Activated T-helper 1 cell treated with anti-CD3 and anti-CD28 coated beads, Interleukin-12 subunit alpha, Interleukin-12 subunit beta, Interleukin-2, Interleukin-4 antibody, amounts not matched to agents 30 ng/mL and 10 ng/mL and 1 ng/mL, durations not matched to agents 14 hours and 24 hours and 36 hours (primary cell): Measurements from ENCODE around the gene LRRC75A. TPM values are rescaled to one million over a fixed set of nuclear protein-coding genes. Genes with fewer than 3 reads are reported as not detected.
"Not testable (repeated sequence)": the region's sequence is repeated elsewhere in the genome, so short reads cannot be mapped to it uniquely, and the experiment has no call there.

ENCODE experiments used
- DNase-seq: peaks from one replicate; pipeline ENCODE4 v3.0.0; 2021; ENCODE audit warnings: low spot score
- H3K27ac Mint-ChIP-seq: one replicate; pipeline ENCODE4 v1.8.0; 2021; ENCODE audit warnings: mild to moderate bottlenecking, mixed read lengths
- H3K27me3 Mint-ChIP-seq: one replicate; pipeline ENCODE4 v1.8.0; 2022; ENCODE audit warnings: mild to moderate bottlenecking, moderate library complexity, mixed read lengths; ENCODE audit not compliant: insufficient read depth
- H3K36me3 Mint-ChIP-seq: one replicate; pipeline ENCODE4 v1.8.0; 2021; ENCODE audit warnings: low read depth, mixed read lengths
- H3K4me1 Mint-ChIP-seq: one replicate; pipeline ENCODE4 v1.8.0; 2021; ENCODE audit warnings: low read depth, mixed read lengths
- H3K4me3 Mint-ChIP-seq: one replicate; pipeline ENCODE4 v1.8.0; 2021; ENCODE audit warnings: mild to moderate bottlenecking, moderate library complexity, mixed read lengths
- H3K9me3 Mint-ChIP-seq: one replicate; pipeline ENCODE4 v1.8.0; 2021; ENCODE audit warnings: mixed read lengths
- intact Hi-C: fragments of 100-400 bp; cut with micrococcal nuclease; formaldehyde crosslinking; loops from one replicate; pipeline ENCODE4 v1.15.1; 2024
- total RNA-seq: library from RNA; stranded (reverse); gene quantifications from 2 replicates; pipeline ENCODE4 v1.2.3, GENCODE V29; 2022

The LRRC75A gene
- total RNA-seq, 1 donor from 2014 or later: 1.6 TPM

DNA sequence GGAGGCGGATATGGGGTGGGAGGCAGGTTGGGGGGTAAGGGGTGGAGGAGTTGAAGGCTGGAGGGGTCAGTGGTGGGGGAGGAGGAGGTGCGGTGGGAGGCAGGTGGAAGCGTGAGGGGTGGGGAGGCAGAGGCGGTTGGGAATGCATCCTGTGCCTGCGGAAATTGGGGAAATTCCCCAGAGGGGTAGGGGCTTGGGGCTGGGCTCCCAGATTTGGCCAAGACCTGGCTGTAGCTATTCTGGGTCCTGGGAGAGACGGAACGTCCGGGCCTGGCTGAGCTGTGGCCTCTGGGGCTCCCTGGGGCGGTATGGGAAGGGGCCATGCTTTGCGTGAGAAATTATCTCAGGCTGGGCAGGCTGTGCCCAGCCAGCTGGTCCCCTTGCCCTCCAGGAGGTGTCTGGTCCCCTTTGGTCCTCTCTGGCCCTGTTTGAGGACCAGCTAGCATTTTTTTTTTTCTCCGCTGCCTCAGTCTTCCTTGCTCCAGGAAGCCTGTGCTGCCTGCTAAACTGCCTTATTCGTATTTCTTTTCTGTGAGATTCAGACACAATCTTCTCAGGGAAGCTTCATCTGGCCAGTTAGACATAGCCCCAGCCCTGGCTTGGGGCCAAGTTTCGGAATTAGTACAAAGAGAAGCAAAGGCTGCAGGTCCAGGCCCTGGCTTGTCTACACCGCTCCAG lies 83.9 kb downstream of the LRRC75A start:
- Mint-ChIP-seq H3K4me1 (no peaks in the 10 kb centered on the region), H3K27me3 (peaks cover 15% of the 10 kb centered on the region), H3K36me3 (peaks cover 1% of the 10 kb centered on the region), H3K4me3 (no peak overlapping the region), H3K9me3 (no peaks in the 10 kb centered on the region), H3K27ac (no peak overlapping the region)
- no peak for DNase-seq
- intact Hi-C loops: no loop called here

DNA sequence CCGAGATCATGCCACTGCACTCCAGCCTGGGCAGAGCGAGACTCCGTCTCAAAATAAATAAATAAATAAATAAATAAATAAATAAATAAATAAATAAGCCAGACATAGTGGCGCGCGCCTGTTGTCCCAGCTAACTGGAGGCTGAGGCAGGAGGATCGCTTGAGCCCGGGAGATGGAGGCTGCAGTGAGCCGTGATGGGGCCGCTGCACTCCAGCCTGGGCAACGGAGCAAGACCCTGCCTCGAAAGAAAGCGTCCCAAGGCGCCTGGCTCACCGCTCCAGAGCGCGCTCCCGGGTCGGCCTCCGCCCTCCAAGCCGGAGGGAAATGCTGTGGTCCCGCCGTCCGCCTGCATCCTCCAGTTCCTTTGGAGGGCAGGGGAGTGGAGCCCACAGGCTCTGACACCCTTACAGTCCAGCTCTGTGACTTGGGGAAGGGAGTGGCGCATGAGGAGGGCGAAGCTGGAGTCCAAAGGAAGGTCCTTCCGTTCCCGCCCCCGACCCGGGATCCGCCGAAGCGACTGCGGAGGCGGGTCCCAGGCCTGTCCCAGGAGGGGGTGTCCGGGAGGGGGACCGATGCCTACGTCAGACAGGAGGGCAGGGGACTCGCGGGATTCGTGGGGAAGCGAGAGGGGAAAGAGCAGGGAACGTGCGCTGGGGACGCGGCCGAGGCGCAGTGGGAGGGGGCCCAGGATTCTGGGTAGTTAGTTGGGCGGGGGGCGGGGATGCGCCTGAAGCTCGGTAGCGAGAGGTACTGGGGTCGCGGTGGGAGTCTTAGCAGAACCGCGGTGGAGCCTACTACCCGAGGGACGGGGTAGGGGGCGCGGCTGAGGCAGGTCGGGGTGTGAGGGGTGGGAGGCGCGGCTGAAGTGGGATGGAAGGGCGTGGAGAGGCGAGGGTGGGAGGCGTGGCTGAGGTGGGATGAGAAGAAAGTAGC lies 85.0 kb downstream of the LRRC75A start:
- H3K4me3 Mint-ChIP-seq: peak overlapping the region; percentile 19
- no peak overlapping the region for H3K27ac Mint-ChIP-seq
- no peaks in the 10 kb centered on the region for H3K4me1 Mint-ChIP-seq
- no peaks in the 10 kb centered on the region for H3K9me3 Mint-ChIP-seq
- peaks cover 15% of the 10 kb centered on the region for H3K27me3 Mint-ChIP-seq
- H3K36me3 Mint-ChIP-seq: peaks cover 1% of the 10 kb centered on the region
- intact Hi-C loops: no loop called here
- no peak for DNase-seq

DNA sequence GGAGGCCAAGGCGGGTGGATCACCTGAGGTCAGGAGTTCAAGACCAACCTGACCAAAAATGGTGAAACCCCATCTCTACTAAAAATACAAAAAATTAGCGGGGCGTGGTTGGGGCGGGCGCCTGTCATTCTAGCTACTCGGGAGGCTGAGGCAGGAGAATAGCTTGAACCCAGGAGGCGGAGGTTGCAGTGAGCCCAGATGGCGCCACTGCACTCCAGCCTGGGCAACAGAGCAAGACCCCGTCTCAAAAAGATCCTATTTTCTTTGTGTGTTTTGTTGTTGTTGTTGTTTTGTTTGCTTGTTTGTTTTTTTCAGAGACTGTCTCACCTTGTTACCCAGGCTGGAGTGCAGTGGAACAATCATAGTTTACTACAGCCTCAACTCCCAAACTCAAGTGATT lies 88.1 kb downstream of the LRRC75A start:
- H3K9me3 Mint-ChIP-seq, DNase-seq, H3K27ac Mint-ChIP-seq, H3K36me3 Mint-ChIP-seq, H3K4me3 Mint-ChIP-seq, H3K4me1 Mint-ChIP-seq, intact Hi-C loops: not testable (repeated sequence)
- H3K27me3 Mint-ChIP-seq: peaks cover 15% of the 10 kb centered on the region

DNA sequence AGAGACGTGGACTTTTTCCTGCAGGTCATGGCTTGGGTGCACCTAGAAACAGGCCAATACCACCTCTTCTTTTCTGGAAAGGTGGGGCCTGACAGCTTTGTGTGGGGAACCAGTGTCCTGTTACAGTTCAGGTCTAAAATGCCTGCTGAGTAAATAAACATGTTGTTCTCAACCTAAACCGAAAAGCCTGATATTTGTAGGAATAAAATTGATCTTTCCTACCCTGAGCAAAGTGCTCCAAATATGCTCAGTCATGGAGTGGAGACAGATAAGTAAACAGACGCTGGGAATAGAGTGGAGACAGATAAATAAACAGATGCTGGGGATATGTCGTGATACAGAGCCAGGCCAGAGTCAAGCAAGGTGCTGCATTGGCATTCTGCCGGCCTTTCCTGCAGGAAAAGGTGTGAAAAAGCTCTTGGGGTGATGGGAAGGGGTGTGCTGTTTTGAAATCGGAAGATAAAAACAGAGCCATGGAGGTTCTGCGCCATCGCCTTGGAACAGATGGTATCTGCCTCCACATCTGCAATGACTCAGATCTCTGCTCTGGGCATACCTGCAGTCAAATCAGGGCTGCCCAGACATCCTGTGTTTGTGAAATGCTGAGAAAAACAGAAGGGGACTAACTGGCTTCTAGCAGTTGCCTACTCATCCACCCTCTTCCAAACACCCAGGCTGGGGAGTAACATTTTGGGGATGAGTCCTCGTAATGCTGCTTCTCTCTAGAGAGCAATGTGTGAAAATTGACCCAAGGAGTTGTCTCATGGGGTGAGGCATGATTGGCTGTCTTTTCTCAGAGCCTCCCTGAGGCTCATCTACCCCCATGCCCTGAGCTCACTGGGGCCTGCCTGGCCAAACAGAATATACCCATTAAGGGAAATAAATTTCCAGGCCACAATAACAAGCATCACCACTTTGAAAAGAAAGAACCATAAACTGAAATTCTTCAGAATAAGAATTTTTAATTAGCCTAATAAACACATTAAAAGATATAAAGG lies 93.4 kb downstream of the LRRC75A start:
- Mint-ChIP-seq H3K4me3 (no peak overlapping the region), H3K9me3 (no peaks in the 10 kb centered on the region), H3K27ac (peak overlapping the region; percentile 5), H3K4me1 (peaks cover 10% of the 10 kb centered on the region), H3K27me3 (peaks cover 5% of the 10 kb centered on the region), H3K36me3 (no peaks in the 10 kb centered on the region)
- DNase-seq: no peak
- intact Hi-C loops: loop anchor here (2.0 kb wide), 1 partner anchor 18 kb away; the partner anchor contains the start of gene UBB

DNA sequence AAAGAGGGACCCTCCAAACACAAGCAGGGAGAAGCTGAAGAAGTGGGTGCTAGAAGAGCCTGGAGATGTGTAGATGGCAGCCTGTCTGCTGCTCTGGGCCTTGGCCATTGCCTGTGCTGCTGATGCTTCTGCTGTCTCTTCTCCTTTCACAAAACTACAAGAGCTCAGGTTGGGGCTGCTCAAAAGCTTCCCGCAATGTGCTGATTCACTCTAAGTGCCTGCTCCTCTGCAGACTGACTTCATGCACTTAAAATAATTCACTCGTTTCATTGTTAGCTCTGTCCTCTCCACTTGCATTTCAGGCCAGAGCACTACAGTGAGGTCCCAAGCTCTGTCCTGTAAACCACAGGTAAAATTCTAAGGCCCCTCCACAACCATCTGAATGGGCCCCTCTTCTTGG lies 95.3 kb downstream of the LRRC75A start:
- peaks cover 12% of the 10 kb centered on the region for H3K27me3 Mint-ChIP-seq

DNA sequence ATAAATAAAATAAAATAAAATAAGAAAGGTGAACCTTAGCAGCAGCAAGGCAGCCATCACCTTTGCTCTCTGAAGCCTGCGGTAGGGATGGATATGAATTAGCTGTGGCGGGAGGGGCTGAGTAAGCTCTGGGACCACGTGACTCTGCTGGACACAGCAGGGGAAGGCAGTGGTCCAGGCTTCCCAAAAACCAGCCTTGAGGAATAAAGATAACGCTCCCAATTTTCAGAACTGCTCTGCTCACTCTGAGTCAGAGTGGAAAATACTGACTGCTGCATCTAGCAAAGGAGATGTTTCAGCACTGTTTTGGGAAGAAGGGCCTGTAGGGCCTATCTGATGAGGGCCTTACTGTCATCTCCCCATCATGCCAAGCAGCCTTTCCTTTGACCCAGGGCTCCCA lies 96.1 kb downstream of the LRRC75A start:
- DNase-seq, H3K36me3 Mint-ChIP-seq, H3K9me3 Mint-ChIP-seq, H3K27ac Mint-ChIP-seq, intact Hi-C loops, H3K4me3 Mint-ChIP-seq: not testable (repeated sequence)
- Mint-ChIP-seq H3K27me3 (peaks cover 11% of the 10 kb centered on the region), H3K4me1 (peaks cover 10% of the 10 kb centered on the region)

More for the DNA sequence above, 95.3 kb downstream of the LRRC75A start:
- H3K36me3 Mint-ChIP-seq, H3K9me3 Mint-ChIP-seq, H3K27ac Mint-ChIP-seq, H3K4me3 Mint-ChIP-seq, intact Hi-C loops, DNase-seq: not testable (repeated sequence)
- H3K4me1 Mint-ChIP-seq: peaks cover 10% of the 10 kb centered on the region

DNA sequence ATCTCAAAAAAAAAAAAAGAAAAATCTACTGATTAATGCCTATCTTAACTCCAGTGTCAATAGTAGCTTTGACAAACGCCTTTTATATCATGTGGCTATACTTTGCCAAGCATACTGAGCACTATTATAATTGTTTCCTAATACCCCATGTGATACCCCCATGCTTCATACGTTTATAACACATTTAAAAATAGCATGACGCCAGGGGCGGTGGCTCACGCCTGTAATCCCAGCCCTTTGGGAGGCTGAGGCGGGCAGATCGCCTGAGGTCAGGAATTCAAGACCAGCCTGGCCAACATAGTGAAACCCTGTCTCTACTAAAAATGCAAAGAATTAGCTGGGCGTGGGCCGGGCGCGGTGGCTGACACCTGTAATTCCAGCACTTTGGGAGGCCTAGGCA lies 99.5 kb downstream of the LRRC75A start:
- H3K4me1 Mint-ChIP-seq, H3K36me3 Mint-ChIP-seq, DNase-seq, H3K4me3 Mint-ChIP-seq, H3K9me3 Mint-ChIP-seq, H3K27ac Mint-ChIP-seq, intact Hi-C loops: not testable (repeated sequence)
- H3K27me3 Mint-ChIP-seq: peaks cover 17% of the 10 kb centered on the region

Other genes starting within 250 kb of the LRRC75A start
- 47.1 and 54.7 TPM in 2 replicates for gene CENPV, start 138.7 kb downstream of the LRRC75A start, total RNA-seq
- gene UBB, start 111.1 kb downstream of the LRRC75A start, total RNA-seq: 1,933 and 1,974 TPM in 2 replicates
- 38.2 and 42.2 TPM in 2 replicates for gene TRPV2, start 76.6 kb downstream of the LRRC75A start, total RNA-seq
- 4.8 and 7.1 TPM in 2 replicates for gene ZNF287, start 77.0 kb upstream of the LRRC75A start, total RNA-seq
- gene ZNF624, start 161.7 kb upstream of the LRRC75A start, total RNA-seq: 2.0 and 2.8 TPM in 2 replicates
- 2.7 and 3.1 TPM in 2 replicates for gene CCDC144A, start 198.0 kb upstream of the LRRC75A start, total RNA-seq